Epithelial cell of esophagus (primary cell): ENCODE results near the gene TEDDM1.

Source experiments
- DNase-seq: peaks from one replicate; pipeline ENCODE4 v3.0.0; 2010; ENCODE audit warnings: low read depth
- H3K4me3 ChIP-seq: 2 replicates; pipeline ENCODE4 v1.5.1; 2011; ENCODE audit warnings: mild to moderate bottlenecking, low read length, control low read depth
- TF ChIP-seq, protein P1 (sequence below): IDR thresholded peaks from 2 replicates; pipeline ENCODE4 v1.5.1; 2011; ENCODE audit warnings: low read depth, mild to moderate bottlenecking, low read length, control low read depth, inconsistent platforms; ENCODE audit not compliant: insufficient read depth; ENCODE audit errors: missing control alignments

Gene TEDDM1

GRCh38 chr1:182387566-182387965 lies 12.9 kb downstream of the TEDDM1 start:
- H3K4me3 ChIP-seq, result no peak overlapping the region
- TF ChIP-seq, protein P1, sequence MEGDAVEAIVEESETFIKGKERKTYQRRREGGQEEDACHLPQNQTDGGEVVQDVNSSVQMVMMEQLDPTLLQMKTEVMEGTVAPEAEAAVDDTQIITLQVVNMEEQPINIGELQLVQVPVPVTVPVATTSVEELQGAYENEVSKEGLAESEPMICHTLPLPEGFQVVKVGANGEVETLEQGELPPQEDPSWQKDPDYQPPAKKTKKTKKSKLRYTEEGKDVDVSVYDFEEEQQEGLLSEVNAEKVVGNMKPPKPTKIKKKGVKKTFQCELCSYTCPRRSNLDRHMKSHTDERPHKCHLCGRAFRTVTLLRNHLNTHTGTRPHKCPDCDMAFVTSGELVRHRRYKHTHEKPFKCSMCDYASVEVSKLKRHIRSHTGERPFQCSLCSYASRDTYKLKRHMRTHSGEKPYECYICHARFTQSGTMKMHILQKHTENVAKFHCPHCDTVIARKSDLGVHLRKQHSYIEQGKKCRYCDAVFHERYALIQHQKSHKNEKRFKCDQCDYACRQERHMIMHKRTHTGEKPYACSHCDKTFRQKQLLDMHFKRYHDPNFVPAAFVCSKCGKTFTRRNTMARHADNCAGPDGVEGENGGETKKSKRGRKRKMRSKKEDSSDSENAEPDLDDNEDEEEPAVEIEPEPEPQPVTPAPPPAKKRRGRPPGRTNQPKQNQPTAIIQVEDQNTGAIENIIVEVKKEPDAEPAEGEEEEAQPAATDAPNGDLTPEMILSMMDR, result no peak
- DNase-seq, result no peak

DNA sequence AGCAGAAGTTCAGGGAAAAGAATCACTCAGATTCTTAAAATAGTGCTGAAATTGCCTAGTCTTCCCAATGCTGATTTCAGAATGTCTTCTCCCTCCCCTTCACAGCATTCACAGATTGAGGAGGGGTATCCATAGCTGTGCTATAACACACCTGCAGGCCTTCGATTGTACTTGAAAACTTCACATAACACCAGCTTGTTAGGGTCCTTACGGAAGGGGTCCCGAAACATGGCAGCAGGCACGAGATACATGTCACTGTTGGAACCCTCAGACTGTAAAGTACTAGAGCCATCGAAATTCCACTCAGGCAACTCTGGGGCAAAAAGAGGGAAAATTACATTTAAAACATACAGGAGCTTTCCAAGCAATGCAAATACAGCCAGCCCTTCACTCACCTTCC lies 13.5 kb downstream of the TEDDM1 start:
- no peak overlapping the region for H3K4me3 ChIP-seq
- TF ChIP-seq, protein P1, result no peak
- no peak for DNase-seq

- no peak overlapping the region for H3K4me3 ChIP-seq
- DNase-seq, result no peak
- TF ChIP-seq, protein P1, result no peak
Observed at GRCh38 chr1:182385885-182386853, 14.3 kb downstream of the TEDDM1 start.

DNA sequence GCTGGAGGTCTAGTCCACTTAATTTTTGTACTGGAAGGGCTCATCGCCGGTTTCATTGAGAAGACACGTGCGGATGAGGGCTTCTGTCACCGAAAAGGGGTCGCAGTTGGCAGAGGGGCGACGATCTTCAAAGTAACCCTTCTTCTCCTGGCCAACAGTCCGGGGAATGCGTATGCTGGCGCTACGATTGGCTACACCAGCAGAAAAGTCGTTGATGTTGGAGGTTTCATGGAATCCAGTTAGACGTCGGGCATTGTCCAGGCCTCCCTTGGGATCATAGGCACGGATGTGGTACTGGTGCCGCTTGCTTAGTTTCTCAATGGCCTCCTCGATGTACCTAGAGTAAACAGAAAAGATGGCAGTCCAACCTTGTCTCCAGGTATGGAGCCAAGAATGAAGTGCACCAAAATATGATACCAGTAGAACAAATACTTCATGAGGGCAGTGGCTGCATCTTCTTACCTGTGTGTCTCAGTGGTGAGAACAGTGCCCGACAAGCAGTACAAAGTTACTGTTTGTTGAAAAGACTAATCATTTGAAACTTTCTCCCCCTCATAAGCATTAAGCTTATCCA lies 16.0 kb downstream of the TEDDM1 start:
- H3K4me3 ChIP-seq, result no peak overlapping the region
- no peak for DNase-seq
- TF ChIP-seq, protein P1, result no peak

- no peak for DNase-seq
- TF ChIP-seq, protein P1, result no peak
- no peak overlapping the region for H3K4me3 ChIP-seq
Observed at GRCh38 chr1:182383934-182384333, 16.5 kb downstream of the TEDDM1 start.

- H3K4me3 ChIP-seq, result no peak overlapping the region
- no peak for DNase-seq
- TF ChIP-seq, protein P1, result no peak
Observed at GRCh38 chr1:182383037-182383661, 17.3 kb downstream of the TEDDM1 start.
